ENCODE data around the gene NFIC.

NFIC gene

DNA sequence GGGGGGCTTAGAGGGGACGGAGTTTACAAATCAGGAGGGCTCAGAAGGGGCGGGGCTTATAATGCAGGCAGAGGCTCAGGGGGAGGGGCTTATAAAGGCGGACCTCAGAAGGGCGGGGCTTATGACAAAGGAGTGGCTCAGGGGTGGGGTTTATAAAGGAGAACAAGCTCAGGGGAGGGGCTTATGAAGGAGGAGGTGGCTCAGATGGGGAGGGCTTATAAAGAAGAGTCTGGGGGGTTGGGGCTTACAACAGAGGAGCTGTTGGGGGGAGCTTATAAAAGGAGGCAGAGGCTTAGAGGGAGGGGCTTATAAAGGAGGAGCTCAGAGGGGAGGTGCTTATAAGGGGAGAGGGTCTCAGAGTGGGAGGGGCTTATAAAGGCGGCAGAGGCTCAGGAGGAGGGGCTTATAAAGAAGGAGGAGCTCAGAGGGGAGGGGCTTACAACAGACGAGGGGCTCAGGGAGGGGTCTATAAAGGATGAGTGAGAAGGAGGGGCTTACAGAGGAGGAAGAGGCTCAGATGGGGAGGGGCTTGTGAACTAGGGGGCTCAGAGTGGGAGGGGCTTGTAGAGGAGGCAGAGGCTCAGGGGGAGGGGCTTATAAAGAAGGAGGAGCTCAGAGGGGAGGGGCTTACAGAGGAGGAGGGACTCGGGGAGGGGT is 112.9 kb downstream of the NFIC start:
- no peak overlapping the region for H3K4me3 ChIP-seq (ENCODE audit: low read depth, low read length)
- no peak for DNase-seq (ENCODE audit: low read depth)
- TF ChIP-seq, protein P1, sequence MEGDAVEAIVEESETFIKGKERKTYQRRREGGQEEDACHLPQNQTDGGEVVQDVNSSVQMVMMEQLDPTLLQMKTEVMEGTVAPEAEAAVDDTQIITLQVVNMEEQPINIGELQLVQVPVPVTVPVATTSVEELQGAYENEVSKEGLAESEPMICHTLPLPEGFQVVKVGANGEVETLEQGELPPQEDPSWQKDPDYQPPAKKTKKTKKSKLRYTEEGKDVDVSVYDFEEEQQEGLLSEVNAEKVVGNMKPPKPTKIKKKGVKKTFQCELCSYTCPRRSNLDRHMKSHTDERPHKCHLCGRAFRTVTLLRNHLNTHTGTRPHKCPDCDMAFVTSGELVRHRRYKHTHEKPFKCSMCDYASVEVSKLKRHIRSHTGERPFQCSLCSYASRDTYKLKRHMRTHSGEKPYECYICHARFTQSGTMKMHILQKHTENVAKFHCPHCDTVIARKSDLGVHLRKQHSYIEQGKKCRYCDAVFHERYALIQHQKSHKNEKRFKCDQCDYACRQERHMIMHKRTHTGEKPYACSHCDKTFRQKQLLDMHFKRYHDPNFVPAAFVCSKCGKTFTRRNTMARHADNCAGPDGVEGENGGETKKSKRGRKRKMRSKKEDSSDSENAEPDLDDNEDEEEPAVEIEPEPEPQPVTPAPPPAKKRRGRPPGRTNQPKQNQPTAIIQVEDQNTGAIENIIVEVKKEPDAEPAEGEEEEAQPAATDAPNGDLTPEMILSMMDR (IDR thresholded peaks at IDR 0.05; ENCODE audit: low read depth, low read length, missing control alignments): no peak

DNA sequence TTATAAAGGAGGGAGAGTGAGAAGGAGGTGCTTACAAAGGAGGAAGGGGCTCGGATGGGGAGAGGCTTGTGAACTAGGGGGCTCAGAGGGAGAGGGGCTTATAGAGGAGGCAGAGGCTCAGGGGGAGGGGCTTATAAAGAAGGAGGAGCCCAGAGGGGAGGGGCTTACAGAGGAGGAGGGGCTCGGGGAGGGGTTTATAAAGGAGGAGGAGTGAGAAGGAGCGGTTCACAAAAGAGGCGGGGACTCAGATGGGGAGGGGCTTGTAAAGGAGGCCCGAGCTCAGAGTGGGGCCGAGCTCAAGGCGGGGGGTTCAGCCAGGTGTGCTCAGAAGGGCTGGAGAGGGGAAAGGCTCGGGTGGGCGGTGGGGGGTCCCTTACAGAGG is 113.4 kb downstream of the NFIC start:
- no peak overlapping the region for H3K4me3 ChIP-seq (ENCODE audit: low read depth, low read length)
- TF ChIP-seq, protein P1 (IDR thresholded peaks at IDR 0.05; ENCODE audit: low read depth, low read length, missing control alignments): no peak
- DNase-seq (ENCODE audit: low read depth): no peak

DNA sequence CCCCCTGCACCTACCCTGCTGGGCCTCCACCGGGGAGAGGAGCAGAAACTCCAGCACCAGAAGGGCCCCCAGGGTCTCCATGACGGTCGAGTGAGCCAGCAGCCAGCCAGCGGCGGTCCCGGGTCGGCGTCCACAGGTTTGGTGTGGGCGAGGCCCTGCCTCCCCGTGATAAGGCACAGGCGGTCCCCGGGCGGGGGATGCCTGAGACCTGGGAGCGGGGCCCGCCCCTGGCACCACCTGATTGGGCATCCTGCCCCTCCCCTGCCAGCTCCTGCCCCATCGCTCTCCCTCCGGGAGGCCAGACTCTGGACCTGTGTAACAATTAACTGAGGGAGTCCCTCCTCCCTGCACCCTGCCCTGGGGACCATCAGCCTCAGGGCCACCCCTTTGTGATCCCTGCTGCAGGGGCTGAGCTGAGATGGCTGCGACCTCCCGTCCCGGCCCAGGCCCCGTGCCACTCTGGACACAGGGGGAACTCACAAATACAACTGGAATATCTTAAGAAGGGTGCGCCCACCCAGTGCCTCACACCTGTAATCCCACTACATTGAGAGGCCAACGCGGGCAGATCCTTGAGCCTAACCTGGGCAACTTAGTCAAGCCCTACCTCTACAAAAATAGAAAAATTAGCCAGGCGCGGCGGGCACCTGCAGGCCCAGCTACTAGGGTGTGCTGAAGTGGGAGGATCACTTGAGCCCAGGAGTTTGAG is 114.2 kb downstream of the NFIC start, which contains the start of gene SMIM24:
TSS of gene SMIM24 (minus strand) at position 143 of the 709 bp plus-strand sequence. CDS start at position 81, 62 bp downstream.
- TF ChIP-seq, protein P1 (IDR thresholded peaks at IDR 0.05; ENCODE audit: low read depth, low read length, missing control alignments): no peak
- H3K4me3 ChIP-seq (ENCODE audit: low read depth, low read length): no peak within 1 kb of the TSS
- DNase-seq (ENCODE audit: low read depth): no peak

DNA sequence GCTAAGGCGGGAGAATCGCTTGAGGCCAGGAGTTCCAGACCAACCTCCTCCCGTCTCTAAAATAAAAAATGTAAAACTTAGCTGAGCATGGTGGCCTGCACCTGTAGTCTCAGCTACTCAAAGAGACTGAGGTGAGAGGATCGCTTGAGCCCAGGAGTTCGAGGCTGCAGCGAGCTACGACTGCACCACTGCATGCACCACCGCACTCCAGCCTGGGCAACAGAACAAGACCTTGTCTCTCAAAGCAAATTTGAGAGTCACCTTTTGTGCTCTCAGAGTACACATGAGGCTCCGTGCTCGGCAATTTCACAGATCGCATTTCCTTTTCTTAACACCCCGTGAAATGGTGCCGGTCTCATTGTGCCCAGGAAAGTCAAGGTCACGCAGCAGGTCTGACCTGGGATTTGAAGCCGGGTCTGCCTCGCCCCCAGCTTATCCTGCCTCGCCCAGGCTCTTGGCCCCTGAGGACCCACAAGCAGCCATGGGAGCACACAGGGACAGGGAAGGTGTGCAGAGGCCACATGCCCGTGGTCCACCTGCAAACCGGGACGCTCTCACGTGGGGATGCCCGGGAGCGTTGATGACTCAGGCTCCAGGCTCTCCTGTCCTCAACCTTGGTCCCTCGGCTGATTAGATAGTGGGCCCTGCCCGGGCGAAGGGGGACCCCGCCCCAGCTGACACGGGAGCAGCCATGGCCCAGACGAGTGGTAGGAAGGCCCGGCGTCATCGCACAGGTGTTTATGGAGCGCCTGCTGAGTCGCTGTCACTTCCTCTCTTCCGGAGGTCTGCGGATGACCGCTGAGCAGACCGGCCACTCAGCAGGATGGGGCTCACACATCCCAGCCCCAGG is 115.1 kb downstream of the NFIC start:
- DNase-seq (ENCODE audit: low read depth): no peak
- H3K4me3 ChIP-seq (ENCODE audit: low read depth, low read length): no peak overlapping the region
- TF ChIP-seq, protein P1 (IDR thresholded peaks at IDR 0.05; ENCODE audit: low read depth, low read length, missing control alignments): no peak

DNA sequence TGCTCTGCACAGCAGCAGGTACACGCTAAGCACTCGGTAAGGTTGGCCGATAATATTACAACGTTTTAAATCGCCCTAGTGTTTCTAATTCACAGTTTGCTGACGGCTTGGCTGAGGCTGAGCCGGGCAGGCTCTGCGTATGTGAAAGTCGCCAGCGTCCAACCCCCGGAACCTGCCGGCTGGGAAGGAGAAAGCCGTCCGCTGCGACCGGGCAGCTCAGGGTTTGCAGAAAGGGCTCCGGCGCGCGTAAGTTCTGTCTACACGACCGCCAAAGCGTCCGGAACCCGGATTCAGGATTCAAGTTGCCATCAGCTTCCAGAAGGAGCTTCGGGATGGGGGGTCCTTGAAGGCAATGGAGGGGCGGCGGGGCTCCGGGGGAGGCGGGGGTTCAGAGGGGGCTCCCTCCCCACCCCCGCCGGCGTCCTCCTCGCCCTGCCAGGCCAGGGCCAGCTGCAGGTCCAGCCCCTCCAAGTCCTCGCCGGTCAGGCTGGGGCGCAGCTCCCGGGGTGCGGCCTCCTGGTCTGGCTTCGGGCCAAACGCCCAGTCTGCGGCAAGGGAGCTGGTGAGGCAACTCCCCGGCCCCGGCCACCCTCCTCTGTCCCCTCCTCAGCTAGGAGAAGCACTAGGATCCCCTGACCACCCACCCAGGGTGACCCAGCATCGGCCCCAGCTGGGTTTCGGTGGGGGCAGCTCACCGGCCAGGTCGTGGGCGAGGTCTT is 116.3 kb downstream of the NFIC start:
- TF ChIP-seq, protein P1 (IDR thresholded peaks at IDR 0.05; ENCODE audit: low read depth, low read length, missing control alignments): no peak
- DNase-seq (ENCODE audit: low read depth): no peak
- no peak overlapping the region for H3K4me3 ChIP-seq (ENCODE audit: low read depth, low read length)

DNA sequence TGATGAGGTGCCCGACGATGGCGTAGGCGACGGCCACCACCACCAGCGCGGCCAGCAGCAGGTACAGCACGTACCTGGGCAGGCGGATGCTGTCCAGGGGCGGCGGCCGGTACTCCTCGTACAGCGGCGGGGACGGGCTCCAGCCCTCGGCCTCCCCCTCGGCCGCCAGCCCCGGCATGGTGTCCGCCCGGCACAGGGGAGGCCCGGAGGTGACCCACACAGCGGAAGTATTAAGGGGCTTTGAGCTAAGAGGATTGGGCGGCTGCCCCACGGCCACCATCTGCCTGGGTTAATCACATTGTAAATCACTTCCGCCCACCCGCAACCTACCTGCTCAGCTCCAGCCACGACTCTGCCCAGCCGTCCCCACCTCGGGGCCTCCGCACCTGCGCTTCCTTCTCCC is 116.8 kb downstream of the NFIC start, which contains the start of gene SMIM44:
TSS of gene SMIM44 (minus strand) at position 216 of the 403 bp plus-strand sequence. CDS start at position 178, 38 bp downstream.
- TF ChIP-seq, protein P1 (IDR thresholded peaks at IDR 0.05; ENCODE audit: low read depth, low read length, missing control alignments): no peak
- DNase-seq (ENCODE audit: low read depth): no peak

More for the DNA sequence above, 116.8 kb downstream of the NFIC start, which contains the start of gene SMIM44:
- no peak within 1 kb of the TSS for H3K4me3 ChIP-seq (ENCODE audit: low read depth, low read length)
